AG04449 (cell line): ENCODE measurements around the gene MT1H.
"Not testable (repeated sequence)": the region's sequence is repeated elsewhere in the genome, so short reads cannot be mapped to it uniquely, and the experiment has no call there.

Experiments used
- CTCF ChIA-PET: fragments of 350-600 bp; formaldehyde crosslinking; extraction: SDS; loops from one replicate; lab custom pipeline; 2021; ENCODE audit warnings: antibody characterized with exemption; lab: Yijun Ruan, JAX
- POLR2A ChIA-PET: fragments of 400-600, 350-600 bp; formaldehyde crosslinking; extraction: SDS; loops from one replicate; lab custom pipeline; 2020; ENCODE audit warnings: antibody characterized with exemption, inconsistent platforms; lab: Yijun Ruan, JAX
- DNase-seq: peaks from one replicate; pipeline ENCODE4 v3.0.0-alpha.2; 2010; ENCODE audit warnings: low read depth, low spot score
- H3K4me3 ChIP-seq: 2 replicates; pipeline ENCODE4 v1.5.1; 2011; ENCODE audit warnings: low read depth, mild to moderate bottlenecking, control low read depth, low read length
- TF ChIP-seq, protein P1 (sequence below): IDR thresholded peaks from one replicate; pipeline ENCODE4 v1.5.1; 2011; ENCODE audit warnings: mild to moderate bottlenecking, moderate library complexity, low read length, control low read depth, inconsistent platforms; ENCODE audit not compliant: insufficient read depth; ENCODE audit errors: missing control alignments

MT1H gene

GRCh38 chr16:56669005-56669839 is at the start of gene MT1H:
MT1H (plus strand) TSS chr16:56669814; CDS start chr16:56669885, 71 bp downstream.
- H3K4me3 ChIP-seq = no peak within 1 kb of the TSS
- TF ChIP-seq, protein P1, sequence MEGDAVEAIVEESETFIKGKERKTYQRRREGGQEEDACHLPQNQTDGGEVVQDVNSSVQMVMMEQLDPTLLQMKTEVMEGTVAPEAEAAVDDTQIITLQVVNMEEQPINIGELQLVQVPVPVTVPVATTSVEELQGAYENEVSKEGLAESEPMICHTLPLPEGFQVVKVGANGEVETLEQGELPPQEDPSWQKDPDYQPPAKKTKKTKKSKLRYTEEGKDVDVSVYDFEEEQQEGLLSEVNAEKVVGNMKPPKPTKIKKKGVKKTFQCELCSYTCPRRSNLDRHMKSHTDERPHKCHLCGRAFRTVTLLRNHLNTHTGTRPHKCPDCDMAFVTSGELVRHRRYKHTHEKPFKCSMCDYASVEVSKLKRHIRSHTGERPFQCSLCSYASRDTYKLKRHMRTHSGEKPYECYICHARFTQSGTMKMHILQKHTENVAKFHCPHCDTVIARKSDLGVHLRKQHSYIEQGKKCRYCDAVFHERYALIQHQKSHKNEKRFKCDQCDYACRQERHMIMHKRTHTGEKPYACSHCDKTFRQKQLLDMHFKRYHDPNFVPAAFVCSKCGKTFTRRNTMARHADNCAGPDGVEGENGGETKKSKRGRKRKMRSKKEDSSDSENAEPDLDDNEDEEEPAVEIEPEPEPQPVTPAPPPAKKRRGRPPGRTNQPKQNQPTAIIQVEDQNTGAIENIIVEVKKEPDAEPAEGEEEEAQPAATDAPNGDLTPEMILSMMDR = no peak
- ChIA-PET CTCF (interaction anchor here (0.7 to 1.7 kb wide), 2 partner anchors 32 to 65 kb away, joined by 3 to 6 read pairs; no protein-coding TSS in a partner anchor), POLR2A (no interaction called here)
- DNase-seq = no peak

DNA sequence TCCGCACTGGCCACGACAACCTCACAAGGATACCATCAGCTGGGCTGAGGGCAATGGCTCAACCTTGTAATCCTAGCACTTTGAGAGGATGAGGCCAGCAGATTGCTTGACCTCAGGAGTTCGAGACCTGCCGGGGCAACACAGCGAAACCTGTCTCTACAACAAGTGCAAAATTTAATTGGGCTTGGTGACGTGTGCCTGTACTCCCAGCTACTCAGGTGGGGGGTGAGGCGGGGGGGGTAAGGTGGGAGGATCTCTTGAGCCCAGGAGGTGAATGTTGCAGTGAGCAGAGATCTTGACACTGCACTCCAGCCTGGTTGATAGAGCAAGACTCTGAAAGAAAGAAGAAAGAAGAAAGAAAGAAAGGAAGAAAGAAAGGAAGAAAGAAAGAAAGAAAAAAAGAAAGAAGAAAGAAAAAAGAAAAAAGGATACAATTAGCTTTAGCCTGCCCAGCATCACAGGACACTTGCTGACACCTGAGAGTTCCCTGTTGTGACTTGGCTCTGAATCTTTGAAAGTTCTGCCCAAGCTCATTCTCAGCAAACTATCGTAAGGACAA is 49.2 kb upstream of the MT1H start:
- POLR2A ChIA-PET = no interaction called here

GRCh38 chr16:56621665-56622445 is 47.8 kb upstream of the MT1H start:
- not testable (repeated sequence) for H3K4me3 ChIP-seq, DNase-seq
- ChIA-PET CTCF (interaction anchor here (0.8 kb wide), 1 partner anchor 16 kb away, joined by 3 read pairs; no protein-coding TSS in a partner anchor), POLR2A (interaction anchor here (9.0 kb wide), 1 partner anchor 12 kb away, joined by 263 read pairs; the partner anchor contains the start of gene MT2A)

More for the DNA sequence above, 49.2 kb upstream of the MT1H start:
- CTCF ChIA-PET = interaction anchor here (1.1 kb wide), 1 partner anchor 82 kb away, joined by 3 read pairs; no protein-coding TSS in a partner anchor
- TF ChIP-seq, protein P1 = no peak
- DNase-seq = no peak
- H3K4me3 ChIP-seq = no peak overlapping the region

DNA sequence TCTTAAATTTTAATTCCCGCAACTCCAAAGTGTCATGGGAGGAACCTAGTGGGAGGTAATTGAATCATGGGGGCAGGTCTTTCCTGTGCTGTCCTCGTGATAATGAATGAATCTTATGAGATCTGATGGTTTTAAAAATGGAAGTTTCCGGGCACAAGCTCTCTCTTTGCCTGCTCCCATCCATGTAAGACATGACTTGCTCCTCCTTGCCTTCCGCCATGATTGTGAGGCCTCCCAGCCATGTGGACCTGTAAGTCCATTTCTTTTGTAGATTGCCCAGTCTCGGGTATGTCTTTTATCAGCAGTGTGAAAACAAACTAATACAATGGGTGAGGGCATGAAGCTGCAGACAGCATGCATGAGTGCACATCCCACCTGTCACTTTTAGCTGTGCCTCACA is 46.4 kb upstream of the MT1H start:
- POLR2A ChIA-PET = interaction anchor here (9.0 kb wide), 1 partner anchor 13 kb away, joined by 263 read pairs; the partner anchor contains the start of gene MT2A
- not testable (repeated sequence) for H3K4me3 ChIP-seq, DNase-seq
- CTCF ChIA-PET = interaction anchor here (0.9 to 1.8 kb wide), 4 partner anchors 11 to 109 kb away, joined by 3 to 11 read pairs (median 5); no protein-coding TSS in a partner anchor

DNA sequence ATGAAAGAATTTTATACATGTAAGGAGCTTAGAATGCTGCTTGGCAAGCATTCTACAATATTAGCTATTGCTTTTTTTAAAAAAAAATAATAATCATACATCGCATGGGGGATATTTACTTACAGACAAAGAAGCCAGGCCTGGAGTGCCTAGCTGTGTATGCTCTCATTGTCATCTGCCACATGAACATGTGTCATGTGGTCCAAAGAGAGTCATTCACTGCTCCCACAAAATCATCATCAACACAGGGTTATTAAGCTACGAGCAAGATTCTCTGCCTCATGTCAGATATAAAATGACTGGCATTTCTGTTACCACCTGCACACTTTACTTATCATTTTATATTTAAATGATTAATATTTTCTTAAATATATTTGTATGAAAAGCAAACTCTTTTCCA is 46.0 kb upstream of the MT1H start:
- no peak overlapping the region for H3K4me3 ChIP-seq
- DNase-seq = no peak
- ChIA-PET CTCF (interaction anchor here (0.6 to 1.8 kb wide), 5 partner anchors 11 to 110 kb away, joined by 3 to 11 read pairs (median 4); partner anchors contain the start of gene MT2A), POLR2A (interaction anchor here (9.0 kb wide), 1 partner anchor 13 kb away, joined by 263 read pairs; the partner anchor contains the start of gene MT2A)
- TF ChIP-seq, protein P1 = no peak

- TF ChIP-seq, protein P1 = no peak
- no peak for DNase-seq
- CTCF ChIA-PET = interaction anchor here (1.0 to 2.1 kb wide), 5 partner anchors 9 to 111 kb away, joined by 3 to 8 read pairs (median 3); no protein-coding TSS in a partner anchor
- POLR2A ChIA-PET = interaction anchor here (0.6 to 9.0 kb wide), 15 partner anchors 11 to 461 kb away, joined by 3 to 263 read pairs (median 5); partner anchors contain the start of genes BBS2, MT1X and MT2A
- peak within 1 kb of the TSS; percentile 84 for H3K4me3 ChIP-seq
These were observed 44.3 kb upstream of the MT1H start, which contains the start of gene MT1E for GRCh38 chr16:56625140-56625942. MT1E (plus strand) TSS chr16:56625781; CDS start chr16:56625852, 71 bp downstream.
